ENCODE measurements around the gene VWA5B1. TPM values are rescaled to one million over a fixed set of nuclear protein-coding genes. Genes with fewer than 3 reads are reported as not detected.

The VWA5B1 gene
- total and polyA plus RNA-seq, 10 of the 15 experiments (the other 5 are each of a cell fraction or from before 2014, with no cell fraction given): under 0.01 to 0.05 (median 0.01) TPM; not detected in 7

- no peak for TF ChIP-seq MXI1 (IDR thresholded peaks at IDR 0.05; ENCODE audit: low read depth, low read length)
- TF ChIP-seq RBBP5 (conservative IDR thresholded peaks at IDR 0.05): no peak
- no peak for TF ChIP-seq MYB (IDR thresholded peaks at IDR 0.05; ENCODE audit: borderline replicate concordance, low read depth, low read length)
- TF ChIP-seq SIN3A (IDR thresholded peaks at IDR 0.05; ENCODE audit: low read depth, low read length): no peak
- TF ChIP-seq BHLHE40 (IDR thresholded peaks at IDR 0.05; ENCODE audit: borderline replicate concordance in 1 of 2, low read depth in 2 of 2, low read length in 1 of 2): no peak
Measured at GRCh38 chr1:20398744-20399143, 108.1 kb downstream of the VWA5B1 start (continued).

- no peaks in the 10 kb centered on the region for H3K79me2 ChIP-seq (ENCODE audit: control insufficient read depth, insufficient read depth, low read length)
- no peaks in the 10 kb centered on the region for H4K20me1 ChIP-seq (ENCODE audit: control insufficient read depth, insufficient read depth)
- intact Hi-C loops (cut with micrococcal nuclease; ENCODE audit: unreplicated experiment) (no loop called here), in situ Hi-C loops (cut with MboI) (no loop called here)
- ATAC-seq (no peak), DNase-seq (ENCODE audit: low read depth, low spot score) (no peak), FAIRE-seq (no peak)
- H3K27me3 ChIP-seq (replicated peaks in 1 of 2; ENCODE audit: control insufficient read depth in 2 of 2, insufficient read depth in 2 of 2, low read length in 1 of 2): peaks cover 0 to 4% of the 10 kb centered on the region in 2 experiments; a peak in 2 of 4 replicates
- H3K4me2 ChIP-seq (ENCODE audit: control insufficient read depth, insufficient read depth): no peak overlapping the region
- no peak overlapping the region for H3K27ac ChIP-seq (ENCODE audit: control insufficient read depth, insufficient read depth)
- ChIA-PET SMC1A (ENCODE audit: uncharacterized antibody, unreplicated experiment) (no interaction called here), CTCF (no interaction called here), POLR2A (no interaction called here), RAD21 (ENCODE audit: unreplicated experiment) (no interaction called here)
- no peaks in the 10 kb centered on the region for H3K36me3 ChIP-seq (ENCODE audit: control insufficient read depth in 2 of 2, insufficient read depth in 2 of 2, low read length in 1 of 2)
- no TSS peak for BruUV-seq (replicated peaks)
- TF ChIP-seq MLLT1 (IDR thresholded peaks at IDR 0.05): no peak
- no peak for TF ChIP-seq RUNX3 (IDR thresholded peaks at IDR 0.05; ENCODE audit: low read length)
- TF ChIP-seq E4F1 (IDR thresholded peaks at IDR 0.05; ENCODE audit: borderline replicate concordance, partially characterized antibody): no peak
- TF ChIP-seq EGR1 (IDR thresholded peaks at IDR 0.05; ENCODE audit: borderline replicate concordance in 1 of 2, low read depth in 2 of 2, low read length in 2 of 2): no peak
- TF ChIP-seq RFX5 (IDR thresholded peaks at IDR 0.05; ENCODE audit: low read depth, low read length): no peak
- TF ChIP-seq ZBED1 (IDR thresholded peaks at IDR 0.05; ENCODE audit: borderline replicate concordance): no peak
- no peaks in the 10 kb centered on the region for H3K4me1 ChIP-seq (ENCODE audit: control insufficient read depth, insufficient read depth, low read length)
- no peak overlapping the region for H2AFZ ChIP-seq (ENCODE audit: control insufficient read depth, low read depth, low read length)
- WGBS (ENCODE audit: insufficient coverage, insufficient replicate concordance, low lambda C conversion rate, missing lambda C conversion rate): 8% methylated on average over 7 of the region's 7 CpGs
- H3K9ac ChIP-seq (ENCODE audit: control insufficient read depth, insufficient read depth, low read length): no peak overlapping the region
- no peak overlapping the region for H3K4me3 ChIP-seq
- no peaks in the 10 kb centered on the region; the same call in 1 of the 3 replicates for H3K9me3 ChIP-seq (replicated peaks; ENCODE audit: control insufficient read depth, insufficient read depth, low read length)
Measured at GRCh38 chr1:20399196-20399595, 108.5 kb downstream of the VWA5B1 start.
